HEK293 (cell line): Measurements from ENCODE around the gene VCL.
"Not testable (repeated sequence)": the region's sequence is repeated elsewhere in the genome, so short reads cannot be mapped to it uniquely, and the experiment has no call there.

ENCODE experiments used
- CTCF ChIA-PET: fragments of 350-600 bp; formaldehyde crosslinking; extraction: SDS; loops from one replicate; lab custom pipeline; 2021; ENCODE audit warnings: antibody characterized with exemption; lab: Yijun Ruan, JAX
- POLR2A ChIA-PET: fragments of 300-600 bp; formaldehyde crosslinking; extraction: SDS; loops from one replicate; lab custom pipeline; 2020; ENCODE audit warnings: antibody characterized with exemption, inconsistent platforms; lab: Yijun Ruan, JAX
- H3K27ac ChIP-seq: fragments of 200-500 bp; sonication (Bioruptor generic); 2 replicates; pipeline ENCODE4 v1.5.1; 2014; ENCODE audit warnings: low read depth, low read length, control low read depth, inconsistent platforms; ENCODE audit errors: extremely low read depth
- H3K36me3 ChIP-seq, 2 experiments: fragments of 200-500 bp in 1 of 2; sonication (Bioruptor generic) in 1 of 2; 1 replicate in 1 of 2; 2 replicates in 1 of 2; pipeline ENCODE4 v1.5.1; 2014 to 2017; ENCODE audit warnings: inconsistent platforms in 2 of 2, low read length in 2 of 2; ENCODE audit not compliant: control insufficient read depth in 2 of 2, insufficient read depth in 1 of 2
- H3K4me1 ChIP-seq: fragments of 200-500 bp; sonication (Bioruptor generic); 2 replicates; pipeline ENCODE4 v1.5.1; 2014; ENCODE audit warnings: mild to moderate bottlenecking, low read length, inconsistent platforms; ENCODE audit not compliant: control insufficient read depth, insufficient read depth
- H3K4me3 ChIP-seq: 2 replicates; pipeline ENCODE4 v1.5.1; 2011; ENCODE audit warnings: low read depth, mild to moderate bottlenecking, control low read depth, low read length, moderate library complexity
- H3K9me3 ChIP-seq: fragments of 200-500 bp; sonication (Bioruptor generic); 2 replicates; pipeline ENCODE4 v1.5.1; 2014; ENCODE audit warnings: low read depth, low read length, inconsistent platforms; ENCODE audit not compliant: control insufficient read depth, insufficient read depth
- ATF2 ChIP-seq: fragments of 450-650 bp; formaldehyde crosslinking; IDR thresholded peaks from 2 replicates; pipeline ENCODE4 v1.5.1; 2016; ENCODE audit warnings: missing biosample characterization, missing genetic modification characterization, low read depth
- EGR2 ChIP-seq: fragments of 450-650 bp; formaldehyde crosslinking; IDR thresholded peaks from 2 replicates; pipeline ENCODE4 v1.5.1; 2016; ENCODE audit warnings: low read depth, missing biosample characterization, missing genetic modification characterization
- GLI2 ChIP-seq: fragments of 450-650 bp; formaldehyde crosslinking; IDR thresholded peaks from 2 replicates; pipeline ENCODE4; 2017; ENCODE audit warnings: missing biosample characterization, missing genetic modification characterization, low read depth, borderline replicate concordance
- SP2 ChIP-seq: fragments of 450-650 bp; formaldehyde crosslinking; IDR thresholded peaks from 2 replicates; pipeline ENCODE4 v1.5.1; 2016; ENCODE audit warnings: missing biosample characterization, missing genetic modification characterization
- TRIM28 ChIP-seq: IDR thresholded peaks from 2 replicates; pipeline ENCODE4 v1.6.1; 2011; ENCODE audit warnings: low read length, control low read depth, borderline replicate concordance
- ZFHX2 ChIP-seq: fragments of 450-650 bp; formaldehyde crosslinking; conservative IDR thresholded peaks from 2 replicates; pipeline ENCODE4 v1.5.1; 2016; ENCODE audit warnings: missing biosample characterization, missing genetic modification characterization
- ZNF10 ChIP-seq: fragments of 450-650 bp; formaldehyde crosslinking; IDR thresholded peaks from 2 replicates; pipeline ENCODE4 v1.5.1; 2017; ENCODE audit warnings: missing biosample characterization, missing genetic modification characterization
- ZNF140 ChIP-seq: fragments of 450-650 bp; formaldehyde crosslinking; IDR thresholded peaks from 2 replicates; pipeline ENCODE4 v1.5.1; 2016; ENCODE audit warnings: missing biosample characterization, missing genetic modification characterization
- ZNF184 ChIP-seq: fragments of 450-650 bp; IDR thresholded peaks from 2 replicates; pipeline ENCODE4 v1.5.1; 2018; ENCODE audit warnings: missing biosample characterization, mild to moderate bottlenecking, missing genetic modification characterization
- ZNF221 ChIP-seq: fragments of 450-650 bp; formaldehyde crosslinking; IDR thresholded peaks from 2 replicates; pipeline ENCODE4 v1.5.1; 2017; ENCODE audit warnings: missing biosample characterization, missing genetic modification characterization, borderline replicate concordance
- ZNF239 ChIP-seq: fragments of 450-650 bp; formaldehyde crosslinking; IDR thresholded peaks from 2 replicates; pipeline ENCODE4 v1.5.1; 2016; ENCODE audit warnings: missing biosample characterization, missing genetic modification characterization
- ZNF311 ChIP-seq: fragments of 450-650 bp; formaldehyde crosslinking; IDR thresholded peaks from 2 replicates; pipeline ENCODE4 v1.5.1; 2017; ENCODE audit warnings: missing biosample characterization, missing genetic modification characterization, borderline replicate concordance
- ZNF394 ChIP-seq: fragments of 450-650 bp; formaldehyde crosslinking; IDR thresholded peaks from 2 replicates; pipeline ENCODE4 v1.5.1; 2016; ENCODE audit warnings: missing biosample characterization, missing genetic modification characterization, mild to moderate bottlenecking, moderate library complexity, borderline replicate concordance
- ZNF558 ChIP-seq: fragments of 450-650 bp; formaldehyde crosslinking; IDR thresholded peaks from 2 replicates; pipeline ENCODE4 v1.5.1; 2016; ENCODE audit warnings: missing biosample characterization, missing genetic modification characterization
- ZNF658 ChIP-seq: fragments of 450-650 bp; formaldehyde crosslinking; IDR thresholded peaks from 2 replicates; pipeline ENCODE4; 2016; ENCODE audit warnings: missing biosample characterization, missing genetic modification characterization
- ZNF664 ChIP-seq: fragments of 450-650 bp; formaldehyde crosslinking; IDR thresholded peaks from 2 replicates; pipeline ENCODE4 v1.5.1; 2016; ENCODE audit warnings: missing biosample characterization, missing genetic modification characterization

The VCL gene

GRCh38 chr10:73963533-73963932 lies 34.4 kb upstream of the VCL start:
- not testable (repeated sequence) for H3K4me3 ChIP-seq, H3K9me3 ChIP-seq, H3K27ac ChIP-seq, H3K36me3 ChIP-seq
- peaks cover 14% of the 10 kb centered on the region for H3K4me1 ChIP-seq
- ChIA-PET CTCF (interaction anchor here (1.3 kb wide), 1 partner anchor 84 kb away, joined by 5 read pairs; no protein-coding TSS in a partner anchor), POLR2A (interaction anchor here (0.9 kb wide), 1 partner anchor 68 kb away, joined by 7 read pairs; no protein-coding TSS in a partner anchor)
- TF ChIP-seq ZFHX2 (tag by site-specific recombination) (peak; percentile 56), EGR2 (tag by site-specific recombination) (peak; percentile 64)

- Histone ChIP-seq H3K4me3 (no peak overlapping the region), H3K36me3 (no peaks in the 10 kb centered on the region), H3K27ac (no peak overlapping the region), H3K9me3 (no peaks in the 10 kb centered on the region), H3K4me1 (peaks cover 14% of the 10 kb centered on the region)
- TF ChIP-seq ZNF184 (no peak), ZNF664 (tag by site-specific recombination) (no peak), ZNF658 (tag by site-specific recombination) (no peak), ZNF140 (tag by site-specific recombination) (no peak), ZNF221 (tag by site-specific recombination) (no peak), GLI2 (tag by site-specific recombination) (no peak), SP2 (no peak), ATF2 (no peak), ZNF394 (tag by site-specific recombination) (no peak), ZNF558 (no peak), ZNF239 (no peak), ZNF10 (no peak), TRIM28 (no peak), ZNF311 (no peak)
- CTCF ChIA-PET: interaction anchor here (0.8 to 3.3 kb wide), 7 partner anchors 8 to 116 kb away, joined by 3 to 16 read pairs (median 4); no protein-coding TSS in a partner anchor
- POLR2A ChIA-PET: no interaction called here
These were observed 33.2 kb upstream of the VCL start for GRCh38 chr10:73964743-73965142.

DNA sequence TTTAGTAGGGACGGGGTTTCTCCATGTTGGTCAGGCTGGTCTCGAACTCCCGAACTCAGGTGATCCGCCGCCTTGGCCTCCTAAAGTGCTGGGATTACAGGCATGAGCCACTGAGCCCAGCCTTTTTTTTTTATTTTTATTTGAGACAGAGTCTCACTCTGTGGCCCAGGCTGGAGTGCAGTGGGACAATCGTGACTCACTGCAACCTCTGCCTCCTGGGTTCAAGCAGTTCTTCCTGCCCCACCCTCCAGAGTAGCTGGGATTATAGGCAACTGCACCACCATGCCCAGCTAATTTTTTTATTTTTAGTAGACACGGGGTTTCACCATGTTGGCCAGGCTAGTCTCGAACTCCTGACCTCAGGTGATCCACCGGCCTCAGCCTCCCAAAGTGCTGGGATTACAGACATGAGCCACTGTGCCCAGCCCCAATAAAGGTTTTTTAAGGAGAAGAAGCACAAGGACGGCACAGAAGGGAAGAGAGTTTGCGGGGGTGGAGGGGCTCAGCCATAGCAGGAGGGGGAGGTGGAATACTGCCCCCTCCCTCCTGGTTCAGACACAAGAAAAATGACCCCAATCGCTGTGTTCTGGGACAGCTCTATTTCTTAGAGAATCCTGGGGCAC lies 32.5 kb upstream of the VCL start:
- Histone ChIP-seq H3K4me1 (peaks cover 14% of the 10 kb centered on the region), H3K27ac (peak overlapping the region; percentile 90), H3K4me3 (peak overlapping the region; percentile 2)
- CTCF ChIA-PET: interaction anchor here (0.8 to 3.3 kb wide), 4 partner anchors 9 to 86 kb away, joined by 3 to 16 read pairs (median 6); no protein-coding TSS in a partner anchor
- H3K9me3 ChIP-seq, H3K36me3 ChIP-seq: not testable (repeated sequence)
- POLR2A ChIA-PET: interaction anchor here (1.2 to 1.7 kb wide), 5 partner anchors 12 to 85 kb away, joined by 3 to 12 read pairs (median 3); partner anchors contain the start of gene VCL
- TF ChIP-seq ZFHX2 (tag by site-specific recombination): peak; percentile 63
- peak; percentile 47; the same call in 1 of the 2 replicates for TF ChIP-seq EGR2 (tag by site-specific recombination)
